CD14-positive monocyte (primary cell): Measurements from ENCODE around the gene GALNT12. TPM values are rescaled to one million over a fixed set of nuclear protein-coding genes. Genes with fewer than 3 reads are reported as not detected.

Source experiments
- DNase-seq, 3 donors: peaks; one replicate each; pipeline ENCODE4 v3.0.0-alpha.2; 2011 to 2022
- H2AFZ ChIP-seq: 2 replicates; pipeline ENCODE4 v1.6.0; 2012; ENCODE audit warnings: mild to moderate bottlenecking, low read depth, low read length, inconsistent platforms; ENCODE audit not compliant: insufficient read depth, poor library complexity, severe bottlenecking
- H3K27ac ChIP-seq, 2 donors: 1 replicate in 1 of 2; 2 replicates in 1 of 2; pipeline ENCODE4 v1.5.1; 2012 to 2013; ENCODE audit warnings: low read length in 2 of 2, control low read depth in 1 of 2, inconsistent platforms in 1 of 2, low read depth in 1 of 2, mild to moderate bottlenecking in 1 of 2
- H3K27me3 ChIP-seq, 2 donors: one replicate each; pipeline versions ENCODE4 v1.6.0 to v1.6.1; 2011 to 2013; ENCODE audit warnings: low read length in 2 of 2; ENCODE audit not compliant: control insufficient read depth in 2 of 2, insufficient read depth in 2 of 2
- H3K36me3 ChIP-seq, 2 donors: replicated peaks in 1 of 2; 1 replicate in 1 of 2; 2 replicates in 1 of 2; pipeline versions ENCODE4 v1.5.1 to v1.6.1; 2012 to 2013; ENCODE audit warnings: low read length in 2 of 2, control low read depth in 1 of 2, inconsistent platforms in 1 of 2, mild to moderate bottlenecking in 1 of 2; ENCODE audit not compliant: insufficient read depth in 2 of 2, control insufficient read depth in 1 of 2
- H3K4me1 ChIP-seq, 2 donors: 1 replicate in 1 of 2; 2 replicates in 1 of 2; pipeline versions ENCODE4 v1.5.1 to v1.6.1; 2012 to 2013; ENCODE audit warnings: low read length in 2 of 2, control low read depth in 1 of 2, inconsistent platforms in 1 of 2, mild to moderate bottlenecking in 1 of 2, moderate library complexity in 1 of 2; ENCODE audit not compliant: insufficient read depth in 2 of 2, control insufficient read depth in 1 of 2
- H3K4me2 ChIP-seq: replicated peaks from 2 replicates; pipeline ENCODE3; 2012; ENCODE audit warnings: low read length, moderate library complexity, mild to moderate bottlenecking; ENCODE audit not compliant: poor library complexity, severe bottlenecking; ENCODE audit errors: extremely low read depth
- H3K4me3 ChIP-seq, 3 experiments: fragments of 200-600 bp in 1 of 3; sonication (generic) in 1 of 3; replicated peaks in 1 of 3; 1 replicate in 2 of 3; 2 replicates in 1 of 3; pipeline ENCODE4 v1.5.1; 2011 to 2013; ENCODE audit warnings: low read length in 3 of 3, mild to moderate bottlenecking in 3 of 3, control low read depth in 2 of 3, low read depth in 2 of 3, inconsistent platforms in 1 of 3, moderate library complexity in 1 of 3
- H3K79me2 ChIP-seq: 2 replicates; pipeline ENCODE4 v1.6.0; 2012; ENCODE audit warnings: mild to moderate bottlenecking, control low read depth, inconsistent platforms, low read length, moderate library complexity; ENCODE audit not compliant: insufficient read depth
- H3K9ac ChIP-seq: 2 replicates; pipeline ENCODE4 v1.6.0; 2017; ENCODE audit warnings: low read length, mild to moderate bottlenecking; ENCODE audit not compliant: insufficient read depth, poor library complexity, severe bottlenecking
- H3K9me3 ChIP-seq, 2 donors: replicated peaks in 1 of 2; 1 replicate in 1 of 2; 2 replicates in 1 of 2; pipeline versions ENCODE4 v1.5.1 to v1.6.1; 2012 to 2013; ENCODE audit warnings: low read length in 2 of 2, control low read depth in 1 of 2; ENCODE audit not compliant: control insufficient read depth in 1 of 2, insufficient read depth in 1 of 2
- H4K20me1 ChIP-seq: 2 replicates; pipeline ENCODE4 v1.6.0; 2012; ENCODE audit warnings: mild to moderate bottlenecking, low read length, control low read depth, moderate library complexity; ENCODE audit not compliant: insufficient read depth
- H3K27ac Mint-ChIP-seq, 7 donors: one replicate each; pipeline ENCODE4 v1.8.0; 2020; ENCODE audit warnings: mild to moderate bottlenecking in 7 of 7, mixed read lengths in 7 of 7, moderate library complexity in 6 of 7, inconsistent platforms in 2 of 7
- H3K27me3 Mint-ChIP-seq, 3 donors: one replicate each; pipeline ENCODE4 v1.8.0; 2021 to 2022; ENCODE audit warnings: low read depth in 3 of 3, mild to moderate bottlenecking in 3 of 3, mixed read lengths in 3 of 3, moderate library complexity in 3 of 3, inconsistent platforms in 1 of 3
- H3K36me3 Mint-ChIP-seq, 2 donors: one replicate each; pipeline ENCODE4 v1.8.0; 2020; ENCODE audit warnings: mixed read lengths in 2 of 2, inconsistent platforms in 1 of 2, mild to moderate bottlenecking in 1 of 2
- H3K4me1 Mint-ChIP-seq: one replicate; pipeline ENCODE4 v1.8.0; 2020; ENCODE audit warnings: mild to moderate bottlenecking, mixed read lengths
- H3K4me3 Mint-ChIP-seq, 2 donors: one replicate each; pipeline ENCODE4 v1.8.0; 2020; ENCODE audit warnings: mild to moderate bottlenecking in 2 of 2, mixed read lengths in 2 of 2, moderate library complexity in 1 of 2
- H3K9me3 Mint-ChIP-seq, 7 donors: one replicate each; pipeline ENCODE4 v1.8.0; 2020 to 2022; ENCODE audit warnings: mixed read lengths in 7 of 7, mild to moderate bottlenecking in 6 of 7, moderate library complexity in 6 of 7, inconsistent platforms in 2 of 7
- CTCF ChIP-seq: fragments of 200-600 bp; IDR thresholded peaks from one replicate; pipeline ENCODE4 v1.8.0; 2022; ENCODE audit warnings: antibody characterized with exemption, mild to moderate bottlenecking
- WGBS: methylation state at CpG from one replicate; pipeline ENCODE4 v1.1.5; 2013; ENCODE audit warnings: missing lambda C conversion rate; ENCODE audit not compliant: insufficient coverage; 5-methylcytosine and 5-hydroxymethylcytosine counted together
- intact Hi-C, 2 donors: fragments of 100-400 bp; cut with micrococcal nuclease; formaldehyde crosslinking; loops; one replicate each; pipeline versions ENCODE4 v1.15.0 to v1.15.1; 2023
- polyA plus RNA-seq, 3 donors: library from polyadenylated mRNA; depleted of rRNA in 1 of 3; unstranded in 2 of 3; stranded (reverse) in 1 of 3; fragments of 300-500 nt in 2 of 3; fragments of >200 nt in 1 of 3; fragmentation: Illumina TruSeq in 2 of 3; gene quantifications; 1 replicate in 2 of 3; 2 replicates in 1 of 3; pipeline ENCODE4 v1.2.3, GENCODE V29; 2012 to 2021

GALNT12 gene
- polyA plus RNA-seq, 3 donors = 0.16 TPM; not detected in 2

GRCh38 chr9:98804083-98804482 lies 3.4 kb upstream of the GALNT12 start:
- Histone ChIP-seq H3K27ac (no peak overlapping the region), H3K9me3 (peaks cover 5% of the 10 kb centered on the region in 2 donors), H3K27me3 (peaks cover 23 to 42% of the 10 kb centered on the region in 2 donors), H4K20me1 (no peaks in the 10 kb centered on the region), H3K4me1 (peaks cover 13 to 20% of the 10 kb centered on the region in 2 donors), H3K79me2 (no peaks in the 10 kb centered on the region), H3K36me3 (no peaks in the 10 kb centered on the region), H3K9ac (no peak overlapping the region), H3K4me2 (no peak overlapping the region), H3K4me3 (no peak overlapping the region), H2AFZ (no peak overlapping the region)
- no peak for DNase-seq
- TF ChIP-seq CTCF = no peak
- Mint-ChIP-seq H3K27ac (no peak overlapping the region), H3K36me3 (peaks cover 2 to 4% of the 10 kb centered on the region in 2 donors), H3K9me3 (peaks cover 0 to 11% (median 2%) of the 10 kb centered on the region in 7 donors), H3K4me3 (no peak overlapping the region), H3K27me3 (peaks cover 27 to 53% (median 36%) of the 10 kb centered on the region in 3 donors), H3K4me1 (peaks cover 30% of the 10 kb centered on the region)
- intact Hi-C loops = no loop called here
- WGBS = no CpG with 5 or more reads among the region's 2 CpGs

GRCh38 chr9:98805506-98806272 lies 1.8 kb upstream of the GALNT12 start:
- peaks cover 39% of the 10 kb centered on the region for H3K4me1 Mint-ChIP-seq
- Histone ChIP-seq H3K36me3 (no peaks in the 10 kb centered on the region), H3K4me3 (no peak overlapping the region), H3K27me3 (peaks cover 23 to 51% of the 10 kb centered on the region in 2 donors), H3K4me2 (no peak overlapping the region), H4K20me1 (no peaks in the 10 kb centered on the region), H3K9ac (no peak overlapping the region), H3K9me3 (peaks cover 0 to 4% of the 10 kb centered on the region in 2 donors), H3K4me1 (peaks cover 14 to 20% of the 10 kb centered on the region in 2 donors), H3K79me2 (no peaks in the 10 kb centered on the region), H3K27ac (no peak overlapping the region), H2AFZ (no peak overlapping the region)
- H3K4me3 Mint-ChIP-seq = peak overlapping the region in 1 of 2 donors; percentile 41
- intact Hi-C loops = no loop called here
- H3K36me3 Mint-ChIP-seq = peaks cover 3 to 4% of the 10 kb centered on the region in 2 donors
- peaks cover 0 to 8% (median 1%) of the 10 kb centered on the region in 7 donors for H3K9me3 Mint-ChIP-seq
- TF ChIP-seq CTCF = no peak
- H3K27ac Mint-ChIP-seq = peak overlapping the region in 2 of 7 donors; percentile 14 to 43
- H3K27me3 Mint-ChIP-seq = peaks cover 26 to 57% (median 39%) of the 10 kb centered on the region in 3 donors
- DNase-seq = peak in 1 of 3 donors; percentile 59
- WGBS = 100% methylated on average over 1 of the region's 8 CpGs
